Brain microvascular endothelial cell (primary cell): ENCODE data around the gene DUOX2.
"Not testable (repeated sequence)": the region's sequence is repeated elsewhere in the genome, so short reads cannot be mapped to it uniquely, and the experiment has no call there.

Experiments
- DNase-seq: peaks from one replicate; pipeline ENCODE4 v3.0.0-alpha.2; 2020
- H3K27ac ChIP-seq: fragments of 250-450 bp; sonication (Bioruptor Pico); 2 replicates; pipeline ENCODE4 v1.5.1; 2020; ENCODE audit warnings: mild to moderate bottlenecking, moderate library complexity
- H3K27me3 ChIP-seq: fragments of 250-450 bp; sonication (Bioruptor Pico); replicated peaks from 2 replicates; pipeline ENCODE4 v1.5.1; 2020; ENCODE audit warnings: mild to moderate bottlenecking
- H3K36me3 ChIP-seq: fragments of 250-450 bp; sonication (Bioruptor Pico); replicated peaks from 2 replicates; pipeline ENCODE4 v1.5.1; 2020; ENCODE audit warnings: mild to moderate bottlenecking
- H3K4me3 ChIP-seq: 2 replicates; pipeline ENCODE4 v1.5.1; 2011; ENCODE audit warnings: low read depth, mild to moderate bottlenecking, control low read depth, low read length, moderate library complexity
- CTCF ChIP-seq: IDR thresholded peaks from 2 replicates; pipeline ENCODE4 v1.5.1; 2011; ENCODE audit warnings: low read depth, mild to moderate bottlenecking, moderate library complexity, low read length, control low read depth, inconsistent platforms; ENCODE audit errors: missing control alignments
- in situ Hi-C: cut with HindIII; loops from 2 replicates; pipeline ENCODE4 v1.10.0; 2017; ENCODE audit warnings: low sequenced_read_pairs, low pct_ligation_motif_present

The DUOX2 gene

GRCh38 chr15:45088801-45089711 is 24.9 kb downstream of the DUOX2 start:
- Histone ChIP-seq H3K36me3 (no peaks in the 10 kb centered on the region), H3K4me3 (no peak overlapping the region), H3K27me3 (peaks cover 3% of the 10 kb centered on the region), H3K27ac (no peak overlapping the region)
- DNase-seq, result no peak
- in situ Hi-C loops, result no loop called here
- TF ChIP-seq CTCF, result no peak

GRCh38 chr15:45087513-45087912 is 26.5 kb downstream of the DUOX2 start:
- no peak for DNase-seq
- H3K4me3 ChIP-seq, result no peak overlapping the region
- TF ChIP-seq CTCF, result no peak
- no peaks in the 10 kb centered on the region for H3K36me3 ChIP-seq
- in situ Hi-C loops, result no loop called here
- H3K27me3 ChIP-seq, result peaks cover 3% of the 10 kb centered on the region
- no peak overlapping the region for H3K27ac ChIP-seq

GRCh38 chr15:45084163-45084562 is 29.8 kb downstream of the DUOX2 start:
- Histone ChIP-seq H3K27me3 (no peaks in the 10 kb centered on the region), H3K36me3 (no peaks in the 10 kb centered on the region), H3K27ac (no peak overlapping the region), H3K4me3 (no peak overlapping the region)
- TF ChIP-seq CTCF, result no peak
- no peak for DNase-seq
- in situ Hi-C loops, result no loop called here

- in situ Hi-C loops, result no loop called here
- Histone ChIP-seq H3K27me3 (no peaks in the 10 kb centered on the region), H3K27ac (no peak overlapping the region), H3K36me3 (no peaks in the 10 kb centered on the region), H3K4me3 (no peak overlapping the region)
- no peak for DNase-seq
- TF ChIP-seq CTCF, result no peak
Measured at GRCh38 chr15:45083223-45083622, 30.7 kb downstream of the DUOX2 start.

GRCh38 chr15:45082412-45082811 is 31.6 kb downstream of the DUOX2 start:
- H3K27ac ChIP-seq, in situ Hi-C loops, H3K4me3 ChIP-seq, H3K27me3 ChIP-seq, DNase-seq, H3K36me3 ChIP-seq: not testable (repeated sequence)

- not testable (repeated sequence) for H3K27me3 ChIP-seq
Measured at GRCh38 chr15:45080593-45080992, 33.4 kb downstream of the DUOX2 start.

GRCh38 chr15:45079628-45080246 is 34.2 kb downstream of the DUOX2 start:
- in situ Hi-C loops, H3K36me3 ChIP-seq, H3K4me3 ChIP-seq, DNase-seq, H3K27ac ChIP-seq, H3K27me3 ChIP-seq: not testable (repeated sequence)

More at GRCh38 chr15:45080593-45080992, 33.4 kb downstream of the DUOX2 start:
- in situ Hi-C loops, H3K36me3 ChIP-seq, H3K27ac ChIP-seq, DNase-seq, H3K4me3 ChIP-seq: not testable (repeated sequence)

- in situ Hi-C loops, DNase-seq, H3K4me3 ChIP-seq, H3K27me3 ChIP-seq, H3K27ac ChIP-seq, H3K36me3 ChIP-seq: not testable (repeated sequence)
Measured at GRCh38 chr15:45079201-45079600, 34.8 kb downstream of the DUOX2 start.

GRCh38 chr15:45077391-45077790 is 36.6 kb downstream of the DUOX2 start:
- DNase-seq, H3K27me3 ChIP-seq, H3K27ac ChIP-seq, H3K36me3 ChIP-seq, H3K4me3 ChIP-seq, in situ Hi-C loops: not testable (repeated sequence)
